RWPE1 (cell line): ENCODE data around the gene SUPT4H1.

Source experiments
- CTCF ChIA-PET: fragments of 350-600 bp; sonication (Branson Sonifier 250); formaldehyde crosslinking; extraction: SDS; loops from one replicate; lab custom pipeline; 2021; lab: Yijun Ruan, JAX
- POLR2A ChIA-PET: fragments of 400-600 bp; formaldehyde crosslinking; extraction: SDS; loops from one replicate; lab custom pipeline; 2020; ENCODE audit warnings: antibody characterized with exemption; ENCODE audit not compliant: low non-redundant PET; lab: Yijun Ruan, JAX
- DNase-seq: peaks from one replicate; pipeline ENCODE4 v3.0.0; 2012; ENCODE audit warnings: low spot score
- H3K27ac ChIP-seq: fragments of 450-650 bp; 2 replicates; pipeline ENCODE4 v1.5.1; 2017
- CTCF ChIP-seq: fragments of 450-650 bp; conservative IDR thresholded peaks from 2 replicates; pipeline ENCODE4 v1.5.1; 2017; ENCODE audit warnings: low read depth, mild to moderate bottlenecking

SUPT4H1 gene

GRCh38 chr17:58327363-58328194, 24.4 kb downstream of the SUPT4H1 start:
- POLR2A ChIA-PET: no interaction called here
- CTCF ChIA-PET: interaction anchor here (0.6 to 2.4 kb wide), 2 partner anchors 10 to 24 kb away, joined by 3 to 14 read pairs; no protein-coding TSS in a partner anchor
- no peak for DNase-seq
- H3K27ac ChIP-seq: no peak overlapping the region
- no peak for TF ChIP-seq CTCF

- no peak for TF ChIP-seq CTCF
- DNase-seq: no peak
- CTCF ChIA-PET: interaction anchor here (0.6 to 2.4 kb wide), 2 partner anchors 9 to 23 kb away, joined by 3 to 14 read pairs; no protein-coding TSS in a partner anchor
- POLR2A ChIA-PET: no interaction called here
- H3K27ac ChIP-seq: no peak overlapping the region
Observed at GRCh38 chr17:58326609-58327362, 25.2 kb downstream of the SUPT4H1 start.

GRCh38 chr17:58325976-58326468, 26.0 kb downstream of the SUPT4H1 start:
- no peak for TF ChIP-seq CTCF
- ChIA-PET CTCF (interaction anchor here (0.6 to 1.5 kb wide), 4 partner anchors 9 to 92 kb away, joined by 3 to 5 read pairs (median 4); partner anchors contain the start of gene RNF43), POLR2A (no interaction called here)
- no peak for DNase-seq
- H3K27ac ChIP-seq: no peak overlapping the region

- no peak for TF ChIP-seq CTCF
- DNase-seq: no peak
- no peak overlapping the region for H3K27ac ChIP-seq
- ChIA-PET CTCF (interaction anchor here (0.6 to 1.5 kb wide), 3 partner anchors 8 to 92 kb away, joined by 4 to 5 read pairs (median 4); partner anchors contain the start of gene RNF43), POLR2A (no interaction called here)
Observed at GRCh38 chr17:58325289-58325726, 26.7 kb downstream of the SUPT4H1 start.

GRCh38 chr17:58324409-58325288, 27.4 kb downstream of the SUPT4H1 start:
- TF ChIP-seq CTCF: no peak

More at GRCh38 chr17:58324409-58325288, 27.4 kb downstream of the SUPT4H1 start:
- ChIA-PET POLR2A (no interaction called here), CTCF (interaction anchor here (0.6 to 1.5 kb wide), 2 partner anchors 93 to 122 kb away, joined by 3 to 5 read pairs; partner anchors contain the start of gene RNF43)
- DNase-seq: no peak
- H3K27ac ChIP-seq: no peak overlapping the region
